Transverse colon (tissue), 4 donors: ENCODE data around the gene FOXL3. TPM values are rescaled to one million over a fixed set of nuclear protein-coding genes. Genes with fewer than 3 reads are reported as not detected.

Experiments
- DNase-seq: peaks from one replicate; pipeline ENCODE4 v3.0.0-alpha.2; 2019
- H3K27ac ChIP-seq, 4 donors: fragments of 200-600 bp; sonication (generic); 2 replicates each; pipeline ENCODE4 v1.5.1; 2016 to 2018; ENCODE audit warnings: inconsistent platforms in 4 of 4
- H3K27me3 ChIP-seq: fragments of 200-600 bp; sonication (generic); 2 replicates; pipeline ENCODE4 v1.5.1; 2017; ENCODE audit warnings: inconsistent platforms
- H3K36me3 ChIP-seq, 4 donors: fragments of 200-600 bp; sonication (generic); 2 replicates each; pipeline ENCODE4 v1.5.1; 2017 to 2019; ENCODE audit warnings: inconsistent platforms in 4 of 4
- H3K4me1 ChIP-seq, 4 donors: fragments of 200-600 bp; sonication (generic); 2 replicates each; pipeline ENCODE4 v1.5.1; 2017 to 2020; ENCODE audit warnings: inconsistent platforms in 4 of 4
- H3K4me3 ChIP-seq, 4 donors: fragments of 200-600 bp; sonication (generic); 1 replicate in 1 of 4; 2 replicates in 3 of 4; pipeline versions ENCODE4 v1.5.1 to v1.6.1; 2017 to 2019; ENCODE audit warnings: inconsistent platforms in 4 of 4
- H3K9me3 ChIP-seq, 2 donors: fragments of 200-600 bp; sonication (generic); 2 replicates each; pipeline ENCODE4 v1.5.1; 2017 to 2019; ENCODE audit warnings: inconsistent platforms in 2 of 2
- EP300 ChIP-seq: sonication (generic); formaldehyde crosslinking; IDR thresholded peaks from one replicate; pipeline ENCODE4 v1.6.1; 2017; ENCODE audit warnings: antibody characterized with exemption, low read depth
- POLR2A ChIP-seq: fragments of 450-650 bp; IDR thresholded peaks from one replicate; pipeline ENCODE4 v1.6.1; 2016; ENCODE audit warnings: antibody characterized with exemption, mild to moderate bottlenecking, moderate library complexity
- POLR2AphosphoS5 ChIP-seq, 3 donors: sonication (generic); formaldehyde crosslinking; IDR thresholded peaks; one replicate each; pipeline ENCODE4 v1.6.1; 2016; ENCODE audit warnings: antibody characterized with exemption in 3 of 3
- WGBS, 2 donors: methylation state at CpG; one replicate each; pipeline ENCODE4 v1.1.5; 2018; ENCODE audit warnings: low coverage in 1 of 2; 5-methylcytosine and 5-hydroxymethylcytosine counted together
- in situ Hi-C, 4 donors: fragments of 200-750 bp; cut with MboI; loops; one replicate each; pipeline versions ENCODE4 v1.15.0 to v1.15.1; 2017; ENCODE audit warnings: low sequenced_read_pairs in 3 of 4, low pct_ligation_motif_present in 1 of 4, low pct_unique_long_range_greater_than_20kb in 1 of 4
- intact Hi-C: fragments of 100-400 bp; cut with DNase I; formaldehyde crosslinking; loops from one replicate; pipeline ENCODE4 v1.15.1; 2023; ENCODE audit warnings: low total_unique reads
- total RNA-seq, 4 donors: library from RNA; depleted of rRNA; stranded (reverse); fragments of >200 nt; gene quantifications; one replicate each; pipeline ENCODE4 v1.1.0, GENCODE V29; 2016
- TF ChIP-seq, protein P1 (sequence below), 5 experiments: fragments of 200-600 bp in 3 of 5; fragments of 450-650 bp in 2 of 5; sonication (generic) in 3 of 5; IDR thresholded peaks; 1 replicate in 2 of 5; 2 replicates in 3 of 5; pipeline ENCODE4 v1.5.1; 2016 to 2017; ENCODE audit warnings: antibody characterized with exemption in 5 of 5, inconsistent platforms in 3 of 5, mild to moderate bottlenecking in 2 of 5, moderate library complexity in 1 of 5

FOXL3 gene
- total RNA-seq, 4 donors from 2014 or later, result not detected

DNA sequence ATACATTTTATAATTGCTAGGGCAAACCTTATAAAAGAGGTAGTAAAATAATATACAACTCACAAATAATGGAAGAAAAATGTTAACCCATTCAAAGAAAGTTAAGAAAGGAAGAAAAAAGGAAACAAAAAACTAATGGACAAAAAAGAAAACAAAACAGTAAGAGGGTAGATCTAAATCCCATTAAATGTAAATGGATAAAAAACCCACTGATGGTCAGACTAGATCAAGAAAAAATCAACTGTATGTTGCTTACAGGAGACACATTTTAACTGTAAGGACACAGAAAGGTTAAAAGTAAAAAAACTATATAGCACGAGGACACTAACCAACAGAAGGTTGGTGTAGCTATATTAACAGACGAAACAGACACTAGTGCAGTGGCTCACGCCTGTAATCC lies 18.0 kb downstream of the FOXL3 start:
- no peaks in the 10 kb centered on the region for H3K4me1 ChIP-seq
- no peaks in the 10 kb centered on the region for H3K9me3 ChIP-seq
- TF ChIP-seq POLR2A (no peak), POLR2AphosphoS5 (IDR thresholded peaks at IDR 0.05) (no peak), EP300 (no peak)
- TF ChIP-seq, protein P1, sequence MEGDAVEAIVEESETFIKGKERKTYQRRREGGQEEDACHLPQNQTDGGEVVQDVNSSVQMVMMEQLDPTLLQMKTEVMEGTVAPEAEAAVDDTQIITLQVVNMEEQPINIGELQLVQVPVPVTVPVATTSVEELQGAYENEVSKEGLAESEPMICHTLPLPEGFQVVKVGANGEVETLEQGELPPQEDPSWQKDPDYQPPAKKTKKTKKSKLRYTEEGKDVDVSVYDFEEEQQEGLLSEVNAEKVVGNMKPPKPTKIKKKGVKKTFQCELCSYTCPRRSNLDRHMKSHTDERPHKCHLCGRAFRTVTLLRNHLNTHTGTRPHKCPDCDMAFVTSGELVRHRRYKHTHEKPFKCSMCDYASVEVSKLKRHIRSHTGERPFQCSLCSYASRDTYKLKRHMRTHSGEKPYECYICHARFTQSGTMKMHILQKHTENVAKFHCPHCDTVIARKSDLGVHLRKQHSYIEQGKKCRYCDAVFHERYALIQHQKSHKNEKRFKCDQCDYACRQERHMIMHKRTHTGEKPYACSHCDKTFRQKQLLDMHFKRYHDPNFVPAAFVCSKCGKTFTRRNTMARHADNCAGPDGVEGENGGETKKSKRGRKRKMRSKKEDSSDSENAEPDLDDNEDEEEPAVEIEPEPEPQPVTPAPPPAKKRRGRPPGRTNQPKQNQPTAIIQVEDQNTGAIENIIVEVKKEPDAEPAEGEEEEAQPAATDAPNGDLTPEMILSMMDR (IDR thresholded peaks at IDR 0.05), result no peak
- intact Hi-C loops, result no loop called here
- H3K36me3 ChIP-seq, result no peaks in the 10 kb centered on the region
- H3K27ac ChIP-seq, result no peak overlapping the region
- H3K27me3 ChIP-seq, result no peaks in the 10 kb centered on the region
- in situ Hi-C loops, result no loop called here
- no peak for DNase-seq
- 68 to 70% methylated on average over 1 to 3 of the region's 3 CpGs for WGBS, 2 donors
- H3K4me3 ChIP-seq, result no peak overlapping the region

DNA sequence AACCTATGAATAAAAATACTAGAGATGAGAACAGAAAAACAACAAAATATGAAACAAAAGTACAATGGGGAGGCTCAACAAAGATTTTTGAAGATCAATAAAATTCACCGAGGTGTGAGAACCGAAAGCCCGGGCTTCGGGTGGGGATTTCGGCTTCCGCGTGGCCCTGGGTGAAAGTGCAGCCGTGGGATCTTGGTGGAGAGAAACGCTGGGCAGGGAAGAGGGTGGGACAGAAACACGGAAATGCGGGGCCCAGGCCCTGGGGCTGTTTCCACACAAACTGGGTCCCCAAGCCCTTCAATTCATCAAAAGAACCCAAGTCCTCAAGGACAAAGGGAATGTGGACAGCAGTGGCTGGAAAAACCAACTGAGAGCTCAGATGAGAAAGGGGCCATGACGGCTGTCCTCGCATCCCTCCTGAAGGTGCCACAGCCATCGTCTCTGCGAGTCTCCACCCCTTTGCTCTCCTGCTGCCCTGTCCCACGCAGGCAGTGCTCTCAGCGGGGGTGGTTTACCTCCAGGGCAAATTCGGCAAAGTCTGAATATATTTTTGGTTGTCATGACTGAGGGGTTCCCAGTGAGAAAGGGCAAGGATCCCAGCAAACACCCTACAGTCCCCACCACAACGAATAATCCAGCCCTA lies 19.7 kb downstream of the FOXL3 start:
- Histone ChIP-seq H3K36me3 (no peaks in the 10 kb centered on the region), H3K27ac (no peak overlapping the region), H3K27me3 (peaks cover 2% of the 10 kb centered on the region), H3K4me3 (no peak overlapping the region), H3K4me1 (peaks cover 0 to 5% (median 0%) of the 10 kb centered on the region in 4 donors), H3K9me3 (no peaks in the 10 kb centered on the region)
- TF ChIP-seq POLR2A, result no peak
- TF ChIP-seq, protein P1 (IDR thresholded peaks at IDR 0.05), result no peak
- no peak for TF ChIP-seq POLR2AphosphoS5 (IDR thresholded peaks at IDR 0.05)
- TF ChIP-seq EP300, result no peak
- intact Hi-C loops (no loop called here), in situ Hi-C loops (no loop called here)
- WGBS, 2 donors, result 92 to 97% methylated on average over 14 to 19 of the region's 19 CpGs
- DNase-seq, result no peak

DNA sequence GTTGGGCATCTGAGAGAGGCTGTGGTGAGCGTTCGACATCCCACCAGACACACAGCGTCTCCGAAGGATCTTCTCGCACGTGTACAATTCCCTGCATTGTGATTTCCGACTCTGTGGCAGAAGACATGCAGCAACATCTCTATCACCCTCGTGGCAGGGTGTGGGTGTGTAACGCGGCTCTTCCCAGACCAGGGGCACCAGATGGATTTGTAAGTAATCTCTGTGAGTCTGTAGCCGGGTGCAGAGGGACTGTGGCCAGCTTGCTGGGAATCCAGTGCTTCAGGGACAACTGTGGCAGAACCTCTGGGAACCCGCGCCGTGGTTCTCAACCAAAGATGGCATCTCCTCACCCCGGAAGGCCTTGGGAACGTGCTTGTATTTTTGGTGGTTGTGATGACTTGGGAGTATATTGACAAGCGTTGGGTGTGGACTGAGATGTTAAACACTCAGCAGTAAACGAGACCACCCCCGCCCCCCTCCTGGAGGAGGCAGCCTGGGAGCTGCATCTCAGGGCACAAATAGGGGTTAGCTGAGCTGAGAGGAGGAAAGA lies 21.2 kb downstream of the FOXL3 start:
- TF ChIP-seq, protein P1 (IDR thresholded peaks at IDR 0.05), result no peak
- TF ChIP-seq POLR2A (no peak), POLR2AphosphoS5 (IDR thresholded peaks at IDR 0.05) (no peak), EP300 (no peak)
- no peaks in the 10 kb centered on the region for H3K9me3 ChIP-seq
- no peak overlapping the region for H3K4me3 ChIP-seq
- H3K4me1 ChIP-seq, result peaks cover 0 to 5% (median 0%) of the 10 kb centered on the region in 4 donors
- no peaks in the 10 kb centered on the region for H3K36me3 ChIP-seq
- in situ Hi-C loops (no loop called here), intact Hi-C loops (no loop called here)
- peaks cover 3% of the 10 kb centered on the region for H3K27me3 ChIP-seq
- H3K27ac ChIP-seq, result no peak overlapping the region
- 75 to 80% methylated on average over 1 to 17 of the region's 19 CpGs for whole genome bisulfite sequencing, 2 donors
- DNase-seq, result no peak

DNA sequence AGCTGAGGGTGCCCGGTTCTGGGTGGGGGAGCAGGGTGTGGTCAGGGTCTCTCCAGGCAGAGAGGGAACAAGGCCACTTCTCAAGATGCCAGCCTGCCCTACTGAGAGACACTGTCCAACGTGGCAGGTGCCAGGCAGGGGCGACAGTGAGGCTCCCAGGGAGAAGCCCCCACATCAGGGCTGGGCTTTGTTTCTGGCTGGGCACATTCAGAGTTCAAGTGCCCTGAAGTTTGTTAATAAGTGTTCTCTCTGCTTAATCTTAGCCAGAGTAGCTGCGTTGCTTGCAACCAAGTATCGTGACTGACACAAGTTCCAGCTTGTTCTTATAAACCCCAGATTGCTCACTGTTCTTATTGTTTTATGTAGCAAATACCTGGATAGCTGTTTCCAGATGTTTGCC lies 21.8 kb downstream of the FOXL3 start:
- H3K27me3 ChIP-seq, result peaks cover 3% of the 10 kb centered on the region
- no peak for DNase-seq
- WGBS, 2 donors, result 65% methylated on average over 5 of the region's 5 CpGs; no CpG with 5 or more reads in 1 of the 2 donors
- H3K4me1 ChIP-seq, result peaks cover 0 to 5% (median 0%) of the 10 kb centered on the region in 4 donors
- H3K4me3 ChIP-seq, result no peak overlapping the region
- H3K27ac ChIP-seq, result no peak overlapping the region
- no peaks in the 10 kb centered on the region for H3K36me3 ChIP-seq
- in situ Hi-C loops, result no loop called here
- no peak for TF ChIP-seq POLR2AphosphoS5 (IDR thresholded peaks at IDR 0.05)
- TF ChIP-seq, protein P1 (IDR thresholded peaks at IDR 0.05), result no peak
- no peak for TF ChIP-seq EP300
- TF ChIP-seq POLR2A, result no peak
- intact Hi-C loops, result no loop called here
- no peaks in the 10 kb centered on the region for H3K9me3 ChIP-seq
